Mammary epithelial cell (primary cell): ENCODE results near the gene NSRP1.

Experiments used
- CTCF ChIP-seq, 2 donors: IDR thresholded peaks in 1 of 2; conservative IDR thresholded peaks in 1 of 2; 2 replicates each; pipeline ENCODE4 v1.5.1; 2011 to 2012; ENCODE audit warnings: inconsistent platforms in 2 of 2, low read length in 2 of 2, mild to moderate bottlenecking in 2 of 2, control low read depth in 1 of 2, low read depth in 1 of 2; ENCODE audit not compliant: insufficient read depth in 1 of 2; ENCODE audit errors: extremely low read depth in 1 of 2
- EZH2 ChIP-seq: IDR thresholded peaks from 2 replicates; pipeline ENCODE4 v1.6.1; 2012; ENCODE audit warnings: low read length, inconsistent platforms, borderline replicate concordance

- TF ChIP-seq CTCF (conservative IDR thresholded peaks at IDR 0.05 in 1 of 2, IDR thresholded peaks at IDR 0.05 in 1 of 2; ENCODE audit: extremely low read depth in 1 of 2, insufficient read depth in 1 of 2, low read depth in 1 of 2, low read length in 2 of 2) = no peak
- no peak for TF ChIP-seq EZH2
Measured at GRCh38 chr17:30207655-30208054, 91.0 kb downstream of the NSRP1 start.
